Stimulated activated naive CD8-positive, alpha-beta T cell treated with anti-CD3 and anti-CD28 coated beads, Interleukin-15, amount 100 ng/mL, for 72 hours (primary cell): ENCODE measurements around the gene TRMT1L.
A peak's percentile ranks its signal among the peaks of the same experiment; 100 is the strongest.
"Not testable (repeated sequence)": the region's sequence is repeated elsewhere in the genome, so short reads cannot be mapped to it uniquely, and the experiment has no call there.

ENCODE experiments used
- ATAC-seq: fragments of 150-1000 bp; cut with Tn5 transposase; 2 replicates; pipeline ENCODE4 v1.10.0; 2021; ENCODE audit warnings: mild to moderate bottlenecking, moderate library complexity
- DNase-seq, 2 donors: peaks; one replicate each; pipeline ENCODE4 v3.0.0; 2021 to 2022
- H3K27ac Mint-ChIP-seq, 2 donors: one replicate each; pipeline ENCODE4 v1.8.0; 2022; ENCODE audit warnings: mild to moderate bottlenecking in 2 of 2, mixed read lengths in 2 of 2, moderate library complexity in 2 of 2
- H3K27me3 Mint-ChIP-seq: one replicate; pipeline ENCODE4 v1.8.0; 2022; ENCODE audit warnings: mixed read lengths
- H3K4me1 Mint-ChIP-seq: one replicate; pipeline ENCODE4 v1.8.0; 2022; ENCODE audit warnings: mild to moderate bottlenecking, mixed read lengths
- H3K4me3 Mint-ChIP-seq, 2 donors: one replicate each; pipeline ENCODE4 v1.8.0; 2022; ENCODE audit warnings: mild to moderate bottlenecking in 2 of 2, mixed read lengths in 2 of 2, moderate library complexity in 1 of 2
- H3K9me3 Mint-ChIP-seq, 2 donors: one replicate each; pipeline ENCODE4 v1.8.0; 2022; ENCODE audit warnings: mixed read lengths in 2 of 2

The TRMT1L gene, protein sequence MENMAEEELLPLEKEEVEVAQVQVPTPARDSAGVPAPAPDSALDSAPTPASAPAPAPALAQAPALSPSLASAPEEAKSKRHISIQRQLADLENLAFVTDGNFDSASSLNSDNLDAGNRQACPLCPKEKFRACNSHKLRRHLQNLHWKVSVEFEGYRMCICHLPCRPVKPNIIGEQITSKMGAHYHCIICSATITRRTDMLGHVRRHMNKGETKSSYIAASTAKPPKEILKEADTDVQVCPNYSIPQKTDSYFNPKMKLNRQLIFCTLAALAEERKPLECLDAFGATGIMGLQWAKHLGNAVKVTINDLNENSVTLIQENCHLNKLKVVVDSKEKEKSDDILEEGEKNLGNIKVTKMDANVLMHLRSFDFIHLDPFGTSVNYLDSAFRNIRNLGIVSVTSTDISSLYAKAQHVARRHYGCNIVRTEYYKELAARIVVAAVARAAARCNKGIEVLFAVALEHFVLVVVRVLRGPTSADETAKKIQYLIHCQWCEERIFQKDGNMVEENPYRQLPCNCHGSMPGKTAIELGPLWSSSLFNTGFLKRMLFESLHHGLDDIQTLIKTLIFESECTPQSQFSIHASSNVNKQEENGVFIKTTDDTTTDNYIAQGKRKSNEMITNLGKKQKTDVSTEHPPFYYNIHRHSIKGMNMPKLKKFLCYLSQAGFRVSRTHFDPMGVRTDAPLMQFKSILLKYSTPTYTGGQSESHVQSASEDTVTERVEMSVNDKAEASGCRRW

DNA sequence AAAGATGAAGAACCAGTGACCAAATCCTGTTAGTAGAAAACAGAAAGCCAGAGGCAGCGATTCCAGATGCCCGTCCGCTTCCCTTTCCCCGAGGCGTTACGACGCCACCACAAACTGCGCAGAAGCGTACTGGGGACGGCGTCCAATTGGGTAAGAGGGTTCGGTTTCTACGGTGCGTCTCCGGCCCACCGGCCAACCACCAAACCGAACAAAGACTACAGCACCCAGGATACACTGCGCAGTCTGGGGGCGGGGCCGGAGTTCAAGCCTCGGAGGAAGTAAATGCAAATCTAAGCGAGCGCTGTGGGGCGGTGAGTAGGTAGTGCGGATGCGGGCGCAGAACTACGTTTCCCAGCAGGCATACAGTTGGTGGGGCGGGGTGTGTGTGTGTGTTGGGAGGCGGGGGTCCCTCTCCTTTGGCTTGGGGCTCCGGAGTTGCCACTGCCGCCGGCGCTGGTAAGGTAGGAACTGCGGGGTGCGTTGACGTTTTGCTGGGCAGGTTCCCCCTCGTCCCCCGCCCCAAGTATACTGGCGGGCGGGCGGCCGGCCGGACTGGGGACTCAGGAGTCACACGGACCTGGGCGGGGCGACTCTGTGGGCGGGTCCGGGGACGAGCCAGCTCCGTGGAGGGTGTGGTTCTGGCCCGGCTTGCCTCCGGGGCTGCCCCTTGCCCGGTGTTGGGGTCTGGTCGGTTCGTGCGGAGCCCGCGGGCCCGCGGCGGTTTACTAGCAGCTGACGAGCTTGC lies at the start of gene TRMT1L, which contains the start of gene SWT1:
TRMT1L (minus strand) TSS at position 100 of the 745 bp plus-strand sequence. CDS start 241 bp downstream, outside the sequence.
SWT1 (plus strand) TSS at position 314 of the 745 bp plus-strand sequence. CDS start 3,675 bp downstream, outside the sequence.
- no peaks in the 10 kb centered on the region for H3K27me3 Mint-ChIP-seq
- no peaks in the 10 kb centered on the region for H3K9me3 Mint-ChIP-seq
- H3K4me1 Mint-ChIP-seq, result peaks cover 32% of the 10 kb centered on the region
- H3K4me3 Mint-ChIP-seq, result peak within 1 kb of the TSS; percentile 88 to 98
- peak; percentile 94 to 98 for DNase-seq
- peak; percentile 96 for ATAC-seq
- peak within 1 kb of the TSS; percentile 96 to 99 for H3K27ac Mint-ChIP-seq

DNA sequence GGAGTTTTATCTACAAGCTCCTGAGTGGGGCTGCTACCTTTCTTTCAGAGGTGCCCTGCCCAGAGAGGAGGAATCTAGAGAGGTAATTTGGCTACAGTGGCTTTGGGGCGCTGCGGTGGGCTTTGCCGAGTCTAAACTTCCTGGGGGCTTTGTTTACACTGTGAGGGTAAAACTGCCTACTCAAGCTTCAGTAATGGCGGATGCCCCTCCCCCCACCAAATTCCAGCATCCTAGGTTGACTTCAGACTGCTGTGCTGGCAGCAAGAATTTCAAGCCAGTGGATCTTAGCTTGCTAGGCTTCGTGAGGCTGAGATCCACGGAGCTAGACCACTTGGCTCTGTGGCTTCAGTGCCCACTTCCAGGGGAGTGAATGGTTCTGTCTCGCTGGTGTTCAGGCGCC lies 44.1 kb upstream of the TRMT1L start:
- Mint-ChIP-seq H3K4me3 (no peak overlapping the region), H3K27me3 (no peaks in the 10 kb centered on the region), H3K27ac (peak overlapping the region in 1 of 2 donors; percentile 76), H3K4me1 (no peaks in the 10 kb centered on the region), H3K9me3 (peaks cover 15 to 21% of the 10 kb centered on the region in 2 donors)
- ATAC-seq (no peak), DNase-seq (no peak)

DNA sequence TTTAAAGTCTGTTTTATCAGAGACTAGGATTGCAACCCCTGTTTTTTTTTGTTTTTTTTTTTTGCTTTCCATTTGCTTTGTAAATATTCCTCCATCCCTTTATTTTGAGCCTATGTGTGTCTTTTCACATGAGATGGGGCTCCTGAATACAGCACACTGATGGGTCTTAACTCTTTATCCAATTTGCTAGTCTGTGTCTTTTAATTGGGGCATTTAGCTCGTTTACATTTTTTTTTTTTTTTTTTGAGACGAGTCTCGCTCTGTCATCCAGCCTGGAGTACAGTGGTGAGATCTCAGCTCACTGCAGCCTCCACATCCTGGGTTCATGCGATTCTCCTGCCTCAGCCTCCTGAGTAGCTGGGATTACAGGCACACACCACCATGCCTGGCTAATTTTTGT lies 42.0 kb upstream of the TRMT1L start:
- H3K27ac Mint-ChIP-seq, H3K4me1 Mint-ChIP-seq, DNase-seq, H3K4me3 Mint-ChIP-seq, ATAC-seq, H3K27me3 Mint-ChIP-seq: not testable (repeated sequence)
- peaks cover 15 to 21% of the 10 kb centered on the region in 2 donors for H3K9me3 Mint-ChIP-seq

DNA sequence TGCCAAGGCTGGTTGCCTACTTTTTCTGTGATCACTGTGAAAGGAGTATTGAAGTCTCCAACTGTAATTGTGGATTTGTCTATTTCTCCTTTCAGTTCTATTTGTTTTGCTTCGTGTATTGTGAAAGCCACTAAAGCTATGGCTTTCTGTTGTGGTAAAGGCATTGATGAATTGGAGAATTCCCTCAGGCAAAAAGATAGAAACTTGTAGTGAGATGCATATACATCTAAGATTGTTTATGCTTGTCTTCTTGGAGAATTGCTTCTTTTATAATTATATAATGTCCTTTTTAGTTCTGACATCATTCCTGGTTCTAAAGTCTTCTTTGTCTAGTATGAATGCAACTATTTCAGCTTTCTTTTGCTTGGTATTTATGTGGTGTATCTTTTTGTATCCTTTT lies 37.0 kb upstream of the TRMT1L start:
- H3K4me1 Mint-ChIP-seq, result no peaks in the 10 kb centered on the region
- peaks cover 0 to 10% of the 10 kb centered on the region in 2 donors for H3K9me3 Mint-ChIP-seq
- no peaks in the 10 kb centered on the region for H3K27me3 Mint-ChIP-seq
- H3K4me3 Mint-ChIP-seq, result no peak overlapping the region
- no peak overlapping the region for H3K27ac Mint-ChIP-seq
- DNase-seq, result no peak
- no peak for ATAC-seq

DNA sequence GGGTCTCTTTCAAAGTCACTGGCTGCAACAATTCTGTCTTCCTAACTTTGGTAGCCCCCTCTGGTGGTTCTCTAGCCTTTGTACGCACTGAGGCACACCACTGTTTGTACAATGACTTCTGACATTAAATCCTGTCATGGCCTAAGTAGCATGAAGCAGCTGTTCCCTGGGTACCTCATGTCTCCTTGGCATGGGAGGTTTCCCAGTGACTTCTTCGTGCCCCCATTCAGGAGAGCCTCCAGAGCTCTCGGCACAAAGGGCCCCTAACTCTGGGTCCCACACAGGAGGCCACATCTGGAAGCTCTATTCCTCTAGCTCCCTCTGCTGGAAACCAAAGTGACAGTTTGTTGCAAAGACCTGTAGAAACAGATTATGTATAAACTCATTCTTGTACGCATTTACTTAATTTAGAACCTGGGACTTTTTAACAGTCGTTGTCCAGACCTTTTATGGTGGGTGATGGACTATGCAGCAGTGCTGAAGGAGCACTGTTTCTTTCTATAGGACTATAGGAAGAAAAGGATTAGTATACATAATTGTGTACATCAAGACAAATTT lies 13.6 kb upstream of the TRMT1L start:
- peak; percentile 51 to 59 for DNase-seq
- Mint-ChIP-seq H3K4me1 (peaks cover 14% of the 10 kb centered on the region), H3K27me3 (no peaks in the 10 kb centered on the region), H3K9me3 (no peaks in the 10 kb centered on the region), H3K4me3 (peak overlapping the region; percentile 59 to 68), H3K27ac (no peak overlapping the region)
- peak; percentile 88 for ATAC-seq

DNA sequence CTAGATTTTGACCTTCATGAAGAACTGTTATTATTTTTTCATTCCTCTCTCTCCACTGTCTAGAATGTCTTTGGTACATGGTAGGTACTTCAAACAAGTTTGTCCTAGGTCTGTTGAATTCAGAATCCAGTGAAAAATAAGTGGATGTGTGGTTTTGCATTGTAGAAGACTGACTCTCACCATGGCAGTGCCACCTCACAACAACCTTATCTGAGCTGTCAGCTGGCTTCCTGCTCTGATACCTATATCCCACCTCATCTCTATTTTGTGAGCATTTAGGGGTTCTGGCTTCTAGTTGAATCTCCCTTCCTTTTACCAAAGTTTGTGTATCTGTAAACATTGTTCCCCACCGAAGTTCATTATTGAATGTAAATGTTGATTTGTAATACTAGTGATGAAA lies 9.4 kb upstream of the TRMT1L start:
- no peak overlapping the region for H3K4me3 Mint-ChIP-seq
- H3K27me3 Mint-ChIP-seq, result no peaks in the 10 kb centered on the region
- DNase-seq, result no peak
- H3K9me3 Mint-ChIP-seq, result no peaks in the 10 kb centered on the region
- no peak for ATAC-seq
- H3K27ac Mint-ChIP-seq, result peak overlapping the region; percentile 37 to 88
- peaks cover 14% of the 10 kb centered on the region for H3K4me1 Mint-ChIP-seq

DNA sequence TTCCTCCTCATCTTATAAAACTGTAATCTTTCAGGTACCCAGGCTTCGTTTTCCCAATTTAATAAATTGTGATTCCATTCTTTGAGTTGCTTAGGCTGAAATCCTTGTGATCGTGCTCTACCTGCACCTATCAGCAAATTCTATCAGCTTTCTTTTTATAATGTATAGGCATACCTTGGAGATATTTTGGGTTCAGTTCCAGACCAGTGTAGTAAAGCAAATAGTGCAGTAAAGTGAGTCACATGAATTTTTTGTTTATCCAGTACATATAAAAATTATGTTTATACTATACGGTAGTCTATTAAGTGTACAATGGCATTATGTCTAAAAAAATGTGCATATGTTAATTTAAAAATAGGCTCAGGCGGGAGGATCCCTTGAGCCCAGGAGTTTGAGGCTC lies 5.7 kb upstream of the TRMT1L start:
- Mint-ChIP-seq H3K4me1 (peaks cover 19% of the 10 kb centered on the region), H3K27me3 (no peaks in the 10 kb centered on the region), H3K27ac (no peak overlapping the region), H3K9me3 (no peaks in the 10 kb centered on the region), H3K4me3 (no peak overlapping the region)
- no peak for DNase-seq
- ATAC-seq, result no peak

DNA sequence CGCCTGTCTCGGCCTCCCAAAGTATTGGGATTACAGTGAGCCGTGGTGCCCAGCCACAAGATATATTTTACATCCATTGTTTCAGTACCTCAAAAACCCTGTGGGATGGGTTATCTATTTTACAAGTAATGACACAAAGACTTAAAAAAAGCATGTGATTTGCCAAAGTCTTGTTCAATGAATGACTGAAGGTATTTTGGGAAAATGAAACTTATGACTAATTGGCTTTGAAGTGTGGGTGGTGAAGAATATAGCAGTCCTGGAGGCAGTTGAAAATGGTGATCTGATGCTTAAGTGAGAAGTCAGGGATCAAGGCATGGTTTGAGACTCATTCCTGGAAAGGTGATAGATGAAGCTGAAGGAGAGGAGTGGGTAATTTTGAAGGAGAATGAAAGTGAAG lies 3.2 kb upstream of the TRMT1L start:
- Mint-ChIP-seq H3K27ac (peak overlapping the region in 1 of 2 donors; percentile 1), H3K4me3 (peak overlapping the region in 1 of 2 donors; percentile 9), H3K27me3 (no peaks in the 10 kb centered on the region), H3K4me1 (peaks cover 11% of the 10 kb centered on the region), H3K9me3 (no peaks in the 10 kb centered on the region)
- ATAC-seq (no peak), DNase-seq (no peak)

DNA sequence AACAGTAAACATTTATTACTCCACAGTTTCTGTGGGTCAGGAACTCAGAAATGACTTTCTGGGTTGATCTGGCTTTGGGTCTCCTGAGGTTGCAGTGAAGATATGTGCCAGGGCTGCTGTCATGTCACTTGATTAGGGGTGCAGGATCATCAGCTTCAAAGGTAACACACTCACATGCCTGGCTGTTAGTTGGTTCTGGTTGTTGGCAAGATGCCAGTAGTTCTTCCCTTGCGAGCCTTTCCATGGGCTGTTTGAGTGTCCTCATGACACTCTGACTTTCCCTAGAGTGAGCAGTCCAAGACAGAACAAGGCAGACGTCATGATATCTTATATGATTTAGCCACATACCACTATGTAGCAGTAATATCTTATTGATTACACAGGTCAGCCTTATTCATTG lies 2.0 kb upstream of the TRMT1L start:
- no peak for ATAC-seq
- Mint-ChIP-seq H3K9me3 (no peaks in the 10 kb centered on the region), H3K4me3 (peak overlapping the region in 1 of 2 donors; percentile 19), H3K27me3 (no peaks in the 10 kb centered on the region), H3K4me1 (peaks cover 15% of the 10 kb centered on the region), H3K27ac (peak overlapping the region in 1 of 2 donors; percentile 43)
- no peak for DNase-seq

DNA sequence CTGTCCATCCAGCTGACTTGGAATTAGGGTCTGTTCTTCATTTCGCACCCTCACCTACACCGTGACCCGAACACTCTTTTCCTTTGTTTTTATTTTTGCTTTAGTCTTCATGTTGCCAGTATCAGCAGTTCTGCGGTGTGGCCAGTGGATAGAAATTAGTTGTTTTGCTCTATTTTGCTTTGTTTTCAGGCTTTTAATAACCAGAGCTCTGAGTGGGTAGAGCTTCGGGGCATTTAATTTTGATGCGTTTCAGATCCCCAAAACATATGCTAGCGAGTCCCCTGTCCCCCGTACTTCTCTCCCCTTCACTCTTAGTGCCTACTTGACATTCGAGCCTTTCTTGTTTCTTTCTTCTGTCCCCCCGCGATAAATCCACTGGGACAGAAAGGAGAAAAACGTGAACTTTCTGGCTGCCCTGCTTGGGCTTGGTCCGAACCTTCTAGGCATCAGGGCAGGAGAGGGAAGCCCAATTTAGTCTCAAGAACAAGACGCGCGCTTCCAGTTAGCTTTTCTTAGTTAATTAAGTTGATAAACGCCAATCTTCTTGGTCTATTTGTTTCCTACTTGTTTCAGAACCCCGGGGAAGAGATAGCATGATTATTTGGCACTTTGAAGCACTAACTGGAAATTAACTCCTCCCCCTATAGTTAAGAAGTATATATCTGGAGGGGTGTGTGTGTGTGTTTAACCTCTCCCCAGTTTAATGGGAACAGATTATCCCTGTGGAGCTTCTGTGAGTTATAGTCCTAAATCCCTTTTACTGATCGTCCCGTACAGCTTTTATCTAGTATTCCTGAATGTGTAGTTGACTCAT lies 1.1 kb upstream of the TRMT1L start:
- H3K27ac Mint-ChIP-seq, result peak overlapping the region; percentile 95 to 96
- DNase-seq (peak in 1 of 2 donors; percentile 3), ATAC-seq (no peak)
- no peaks in the 10 kb centered on the region for H3K9me3 Mint-ChIP-seq
- no peaks in the 10 kb centered on the region for H3K27me3 Mint-ChIP-seq
- peaks cover 25% of the 10 kb centered on the region for H3K4me1 Mint-ChIP-seq
- H3K4me3 Mint-ChIP-seq, result peak overlapping the region; percentile 88 to 98

DNA sequence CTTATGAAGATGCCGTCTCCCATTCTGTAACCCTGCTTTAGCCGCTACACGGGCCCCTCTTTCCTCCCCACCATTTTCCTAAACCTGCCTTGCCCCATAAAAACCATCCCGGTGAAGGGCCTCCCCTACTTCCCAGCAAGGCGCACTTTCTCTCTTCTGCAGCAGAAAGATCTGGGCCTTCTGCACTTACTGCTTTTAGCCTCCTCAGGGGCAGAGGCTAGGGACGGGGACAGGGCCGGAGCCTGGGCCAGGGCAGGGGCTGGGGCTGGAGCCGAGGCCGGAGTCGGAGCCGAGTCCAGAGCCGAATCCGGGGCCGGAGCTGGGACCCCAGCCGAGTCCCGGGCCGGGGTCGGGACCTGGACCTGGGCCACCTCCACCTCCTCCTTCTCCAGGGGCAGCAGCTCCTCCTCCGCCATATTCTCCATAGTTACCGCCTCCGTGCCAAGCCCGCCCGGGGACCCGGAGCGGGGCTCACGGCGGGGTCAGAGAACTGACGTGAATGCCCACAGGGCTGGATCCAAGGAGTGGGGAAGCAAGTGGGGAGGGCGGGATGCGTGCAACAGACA lies 382 bp downstream of the TRMT1L start:
- H3K4me3 Mint-ChIP-seq, result peak overlapping the region; percentile 88 to 98
- ATAC-seq, result peak; percentile 56
- H3K27ac Mint-ChIP-seq, result peak overlapping the region; percentile 96 to 99
- H3K4me1 Mint-ChIP-seq, result peaks cover 32% of the 10 kb centered on the region
- no peaks in the 10 kb centered on the region for H3K27me3 Mint-ChIP-seq
- no peaks in the 10 kb centered on the region for H3K9me3 Mint-ChIP-seq
- DNase-seq, result no peak

DNA sequence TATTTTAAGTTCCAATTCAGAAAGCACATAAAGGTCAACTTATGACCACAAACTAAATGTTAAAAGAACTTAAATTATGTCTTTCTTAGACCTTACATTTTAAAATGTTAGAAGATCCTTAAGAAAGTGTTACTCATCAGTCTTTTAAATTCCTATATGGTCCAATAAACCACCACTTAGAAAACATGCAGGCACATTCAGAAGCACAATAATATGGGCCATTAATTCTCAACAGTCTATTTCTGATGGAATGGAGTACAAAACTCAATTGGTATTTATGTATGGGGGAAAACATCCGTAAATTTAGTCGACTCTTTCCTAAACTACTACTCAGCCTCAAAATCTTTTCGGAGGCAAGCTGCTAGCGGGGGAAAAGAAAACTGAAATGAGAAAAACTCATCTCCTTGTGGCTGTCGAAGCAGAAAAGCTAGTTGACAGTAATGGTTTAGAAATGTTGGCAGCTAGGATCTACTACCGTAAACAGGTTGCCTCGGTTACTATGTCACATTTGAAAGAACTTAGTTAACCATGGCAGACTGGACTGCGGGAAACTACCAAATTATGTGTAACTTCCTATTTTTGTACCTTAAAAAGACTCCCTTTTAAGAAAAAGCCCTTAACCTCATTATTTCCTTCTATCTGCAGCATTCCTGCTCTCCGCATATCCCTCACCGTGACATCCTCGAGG lies 1.0 kb downstream of the TRMT1L start:
- Mint-ChIP-seq H3K27ac (peak overlapping the region; percentile 96 to 99), H3K4me3 (peak overlapping the region; percentile 88 to 98), H3K4me1 (peaks cover 32% of the 10 kb centered on the region), H3K27me3 (no peaks in the 10 kb centered on the region), H3K9me3 (no peaks in the 10 kb centered on the region)
- ATAC-seq (no peak), DNase-seq (no peak)

DNA sequence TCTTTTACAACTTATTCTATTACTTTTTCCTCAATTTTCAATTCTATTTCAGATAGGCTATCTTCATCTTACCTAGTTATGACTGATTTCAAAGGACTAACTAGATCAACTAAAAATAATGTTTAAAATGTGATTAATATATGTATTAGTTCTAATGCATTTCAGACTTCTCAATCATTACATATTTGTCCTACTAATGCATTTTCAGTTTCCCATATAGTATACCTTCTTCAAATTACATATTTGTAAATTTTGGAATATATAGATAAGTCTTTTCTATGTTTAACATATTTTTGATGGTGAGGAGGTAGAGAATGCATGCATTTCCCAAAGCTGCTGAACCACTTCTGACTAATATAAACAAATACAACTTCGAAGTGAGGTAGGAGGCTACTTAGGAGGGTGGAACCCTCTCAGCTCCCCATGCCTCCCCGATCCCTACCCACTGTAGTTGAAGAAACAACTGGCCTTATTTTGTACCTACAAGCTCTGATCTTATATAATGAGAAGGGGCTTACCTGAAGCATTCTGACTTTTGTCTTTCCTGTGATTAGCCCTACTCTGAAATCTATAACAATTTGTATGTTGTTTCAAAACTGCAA lies 1.7 kb downstream of the TRMT1L start:
- no peak for DNase-seq
- H3K4me1 Mint-ChIP-seq, result peaks cover 28% of the 10 kb centered on the region
- H3K4me3 Mint-ChIP-seq, result peak overlapping the region; percentile 88 to 98
- no peak overlapping the region for H3K27ac Mint-ChIP-seq
- H3K9me3 Mint-ChIP-seq, result no peaks in the 10 kb centered on the region
- no peak for ATAC-seq
- no peaks in the 10 kb centered on the region for H3K27me3 Mint-ChIP-seq
